HG03457 (cell line): ENCODE data around the gene HCK.
"Not testable (repeated sequence)": the region's sequence is repeated elsewhere in the genome, so short reads cannot be mapped to it uniquely, and the experiment has no call there.

ENCODE experiments used
- ATAC-seq: cut with Tn5 transposase; IDR thresholded peaks from one replicate; pipeline ENCODE4 v1.9.1; 2021; ENCODE audit warnings: moderate number of reproducible peaks; ENCODE audit not compliant: unreplicated experiment

HCK gene

GRCh38 chr20:32089637-32090362 lies 37.8 kb downstream of the HCK start:
- no peak for ATAC-seq

GRCh38 chr20:32091888-32092346 lies 39.9 kb downstream of the HCK start:
- no peak for ATAC-seq

DNA sequence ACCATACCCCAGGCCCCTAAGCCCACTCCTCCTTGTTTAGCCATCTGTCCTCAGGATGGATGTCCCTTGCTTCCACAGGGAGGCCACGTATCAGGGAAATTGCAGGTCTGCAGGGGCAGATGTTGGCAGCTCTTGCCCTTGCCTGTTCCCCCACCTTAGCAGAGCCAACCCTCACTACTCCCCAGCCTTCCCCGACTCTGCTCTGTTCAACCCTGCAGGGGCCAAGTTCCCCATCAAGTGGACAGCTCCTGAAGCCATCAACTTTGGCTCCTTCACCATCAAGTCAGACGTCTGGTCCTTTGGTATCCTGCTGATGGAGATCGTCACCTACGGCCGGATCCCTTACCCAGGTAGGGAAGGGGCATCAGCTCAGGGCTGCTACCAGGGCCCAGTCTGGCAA lies 46.7 kb downstream of the HCK start:
- no peak for ATAC-seq

GRCh38 chr20:32108814-32109391 lies 56.9 kb downstream of the HCK start:
- no peak for ATAC-seq

DNA sequence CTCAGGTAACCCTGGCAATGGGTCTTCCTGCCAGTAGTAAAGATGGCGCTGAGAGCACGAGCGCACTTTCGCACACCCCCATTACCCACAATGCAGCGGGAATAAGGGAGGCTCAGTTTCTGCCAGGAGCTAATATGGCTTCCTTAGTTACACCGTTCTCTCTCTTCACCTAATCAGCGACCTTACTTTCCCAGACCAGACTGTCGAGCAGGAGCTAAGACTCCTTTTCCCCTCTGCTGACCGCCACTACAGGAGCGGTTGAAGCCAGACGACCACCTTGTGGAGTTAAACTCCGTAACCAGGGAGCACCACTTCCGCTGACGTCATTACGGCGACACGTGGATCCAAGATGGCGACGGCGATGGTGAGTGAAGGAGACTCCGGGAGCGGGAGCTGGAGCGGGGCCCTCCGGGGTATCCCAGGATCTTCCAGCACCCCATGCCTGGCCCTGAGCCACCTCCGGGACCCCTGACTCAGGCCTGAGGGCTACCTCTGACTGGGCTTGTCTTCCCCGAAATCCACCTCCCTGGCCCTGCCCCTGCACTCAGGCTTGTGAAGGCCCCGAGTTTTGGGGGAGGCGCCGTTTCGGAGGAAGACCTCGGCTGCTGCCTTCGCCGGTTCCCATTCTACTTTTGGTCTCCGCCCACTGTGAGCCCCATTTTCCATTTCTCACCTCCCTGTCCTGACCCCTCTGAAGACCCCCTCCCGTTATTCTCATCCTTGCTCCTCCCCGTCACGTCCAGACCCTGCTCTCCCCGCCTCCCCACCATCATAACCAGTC lies 57.5 kb downstream of the HCK start, which contains the start of gene TM9SF4:
Gene TM9SF4 (plus strand): TSS at position 323 of the 781 bp plus-strand sequence. CDS start 27 bp downstream, at position 350.
- peak; percentile 65 for ATAC-seq

- no peak for ATAC-seq
Observed at GRCh38 chr20:32110173-32110704, 58.2 kb downstream of the HCK start.

GRCh38 chr20:32110727-32111126 lies 58.7 kb downstream of the HCK start:
- ATAC-seq = no peak

GRCh38 chr20:32111156-32111686 lies 59.2 kb downstream of the HCK start:
- ATAC-seq = no peak

- ATAC-seq = no peak
Observed at GRCh38 chr20:32111753-32112152, 59.7 kb downstream of the HCK start.

- ATAC-seq = no peak
Observed at GRCh38 chr20:32112841-32113240, 60.8 kb downstream of the HCK start.

DNA sequence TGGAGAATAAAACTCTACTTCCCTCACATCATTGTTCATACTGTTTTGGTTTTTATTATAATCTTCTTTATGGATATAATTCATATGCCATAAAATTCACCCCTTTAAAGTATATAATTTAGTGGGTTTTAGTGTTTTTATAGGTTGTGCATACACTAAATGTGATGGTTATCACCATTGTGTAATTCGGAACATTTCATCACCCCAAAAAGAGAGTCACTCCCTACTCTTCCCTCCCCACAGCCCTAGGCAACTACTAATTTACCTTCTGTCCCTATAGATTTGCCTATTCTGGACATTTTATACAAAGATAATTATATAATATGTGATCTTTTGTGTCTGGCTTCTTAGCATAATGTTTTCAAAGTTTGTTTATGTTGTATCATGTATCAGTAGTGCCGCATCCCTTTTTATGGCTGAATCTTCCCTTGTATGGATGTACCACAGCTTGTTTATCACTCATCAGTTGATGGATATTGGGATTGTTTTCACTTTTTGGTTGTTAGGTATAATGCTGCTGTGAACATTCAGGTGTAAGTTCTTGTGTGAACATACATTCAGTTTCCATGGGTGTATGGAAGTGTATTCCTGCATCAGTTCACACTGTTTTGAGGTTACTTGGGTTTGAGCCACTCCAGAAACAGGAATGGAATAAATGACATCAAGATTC lies 61.7 kb downstream of the HCK start:
- no peak for ATAC-seq

DNA sequence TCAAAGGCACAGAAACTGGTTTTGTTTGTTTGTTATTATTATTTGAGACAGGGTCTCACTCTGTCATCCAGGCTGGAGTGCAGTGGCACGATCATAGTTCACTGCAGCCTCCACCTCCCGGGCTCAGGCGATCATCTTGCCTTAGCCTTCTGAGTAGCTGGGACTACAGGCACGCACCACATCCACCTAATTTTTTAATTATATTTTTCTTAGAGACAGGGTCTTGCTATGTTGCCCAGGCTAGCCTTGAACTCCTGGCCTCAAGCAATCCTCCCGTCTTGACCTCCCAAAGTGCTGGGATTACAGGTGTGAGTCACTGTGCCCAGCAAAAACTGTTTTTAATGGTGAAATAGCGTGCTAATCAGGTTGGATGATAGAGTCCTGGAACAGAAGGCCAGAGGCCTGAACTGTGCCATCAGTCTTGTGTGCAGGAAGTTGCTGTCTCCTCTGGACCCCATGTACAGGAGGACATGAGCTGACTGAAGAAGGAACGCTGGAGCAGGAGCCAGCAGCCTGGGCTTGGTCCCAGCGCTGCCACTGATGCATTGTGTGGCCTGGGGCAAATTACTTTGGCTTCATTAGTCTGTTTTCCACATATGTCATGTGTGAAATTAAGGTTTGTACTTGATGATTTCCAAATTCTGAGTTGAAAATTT lies 62.4 kb downstream of the HCK start:
- ATAC-seq = no peak

- no peak for ATAC-seq
Observed at GRCh38 chr20:32115211-32115767, 63.2 kb downstream of the HCK start.

DNA sequence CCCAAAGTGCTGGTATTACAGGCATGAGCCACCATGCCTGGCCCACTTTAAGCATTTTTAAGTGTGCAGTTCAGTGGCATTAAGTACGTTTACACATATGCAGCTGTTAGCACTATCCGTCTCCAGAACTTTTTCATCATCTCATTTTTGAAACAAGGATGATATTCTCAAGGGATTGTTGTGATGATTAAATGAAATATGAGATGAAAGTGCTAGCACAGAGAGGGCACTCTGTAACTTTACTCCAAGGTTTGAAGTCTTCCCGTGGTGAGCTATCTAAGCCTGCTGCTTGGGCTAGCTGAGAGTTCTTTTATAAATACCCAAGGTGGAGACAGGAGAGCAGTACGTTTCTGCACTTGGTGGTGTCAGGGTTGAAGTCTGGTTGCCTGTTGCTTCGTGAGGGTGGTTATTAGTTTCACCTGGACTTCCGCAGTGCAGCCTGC lies 64.1 kb downstream of the HCK start:
- ATAC-seq = no peak

DNA sequence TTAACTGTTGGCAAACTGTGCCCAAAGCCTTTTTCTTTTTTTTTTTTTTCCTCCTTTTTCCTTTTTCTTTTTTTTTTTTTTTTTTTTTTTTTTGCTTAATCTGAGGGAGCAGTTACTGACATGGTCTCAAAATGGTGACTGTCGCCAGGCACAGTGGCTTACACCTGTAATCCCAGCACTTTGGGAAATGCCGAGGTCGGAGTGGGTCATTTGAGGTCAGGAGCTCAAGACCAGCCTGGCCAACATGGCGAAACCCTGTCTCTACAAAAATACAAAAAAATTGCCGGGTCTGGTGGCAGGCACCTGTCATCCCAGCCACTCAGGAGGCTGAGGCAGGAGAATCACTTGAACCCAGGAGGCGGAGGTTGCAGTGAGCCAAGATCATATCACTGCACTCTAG lies 64.8 kb downstream of the HCK start:
- not testable (repeated sequence) for ATAC-seq

DNA sequence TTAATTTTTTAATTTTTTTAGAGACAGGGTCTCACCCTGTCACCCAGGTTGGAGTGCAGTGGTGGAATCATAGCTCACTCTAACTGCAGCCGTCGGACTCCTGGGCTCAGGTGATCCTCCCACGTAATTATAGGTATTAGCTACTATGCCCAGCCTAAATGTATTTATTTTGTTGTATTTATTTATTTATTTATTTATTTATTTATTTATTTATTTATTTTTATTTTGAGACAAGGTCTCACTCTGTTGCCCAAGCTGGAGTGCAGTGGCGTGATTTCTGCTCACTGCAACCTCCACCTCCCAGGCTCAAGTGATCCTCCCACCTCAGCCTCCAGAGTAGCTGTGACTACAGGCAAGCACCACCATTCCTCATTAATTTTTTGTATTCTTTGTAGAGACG lies 66.4 kb downstream of the HCK start:
- ATAC-seq = not testable (repeated sequence)

GRCh38 chr20:32119734-32120133 lies 67.7 kb downstream of the HCK start:
- no peak for ATAC-seq

- ATAC-seq = not testable (repeated sequence)
Observed at GRCh38 chr20:32121908-32122307, 69.9 kb downstream of the HCK start.

- ATAC-seq = no peak
Observed at GRCh38 chr20:32123088-32123487, 71.0 kb downstream of the HCK start.
